SJCRH30 (cell line): ENCODE measurements around the gene TNRC6A. TPM values are rescaled to one million over a fixed set of nuclear protein-coding genes. Genes with fewer than 3 reads are reported as not detected.
A peak's percentile ranks its signal among the peaks of the same experiment; 100 is the strongest.

Experiments used
- DNase-seq, 2 experiments: peaks; one replicate each; pipeline ENCODE4 v3.0.0-alpha.2; 2015 to 2020
- H3K27ac ChIP-seq: fragments of 250-450 bp; sonication (Bioruptor Pico); 2 replicates; pipeline ENCODE4 v1.5.1; 2020; ENCODE audit warnings: mild to moderate bottlenecking, moderate library complexity
- H3K27me3 ChIP-seq: fragments of 250-450 bp; sonication (Bioruptor Pico); 2 replicates; pipeline ENCODE4 v1.5.1; 2020; ENCODE audit warnings: mild to moderate bottlenecking, moderate library complexity
- H3K36me3 ChIP-seq: fragments of 250-450 bp; sonication (Bioruptor Pico); 2 replicates; pipeline ENCODE4 v1.5.1; 2020; ENCODE audit warnings: mild to moderate bottlenecking, moderate library complexity
- H3K4me1 ChIP-seq: fragments of 250-450 bp; sonication (Bioruptor Pico); 2 replicates; pipeline ENCODE4 v1.5.1; 2020; ENCODE audit warnings: mild to moderate bottlenecking, moderate library complexity
- H3K4me3 ChIP-seq: fragments of 250-450 bp; sonication (Bioruptor Pico); 2 replicates; pipeline ENCODE4 v1.5.1; 2020; ENCODE audit warnings: mild to moderate bottlenecking, moderate library complexity
- H3K9me3 ChIP-seq: fragments of 250-450 bp; sonication (Bioruptor Pico); replicated peaks from 2 replicates; pipeline ENCODE4 v1.5.1; 2020; ENCODE audit warnings: mild to moderate bottlenecking, moderate library complexity
- total RNA-seq: library from RNA; depleted of rRNA; stranded (reverse); fragments of >200 nt; shearing (Covaris generic); gene quantifications from 2 replicates; pipeline ENCODE4 v1.2.3, GENCODE V29; 2014; rRNA removed

The TNRC6A gene
- total RNA-seq, result 25.7 and 28.6 TPM in 2 replicates

- peak; percentile 88 for DNase-seq
- H3K4me3 ChIP-seq, result peak within 1 kb of the TSS; percentile 99
- H3K4me1 ChIP-seq, result peaks cover 8% of the 10 kb centered on the region; the same call in 1 of the 2 replicates
- H3K27ac ChIP-seq, result peak within 1 kb of the TSS; percentile 51; the same call in 1 of the 2 replicates
- no peaks in the 10 kb centered on the region for H3K9me3 ChIP-seq
- H3K27me3 ChIP-seq, result no peaks in the 10 kb centered on the region
- H3K36me3 ChIP-seq, result peaks cover 20% of the 10 kb centered on the region
Observed at GRCh38 chr16:24729243-24729950, at the start of gene TNRC6A. TSS of gene TNRC6A (plus strand) at chr16:24729651. CDS start at chr16:24729842, 191 bp downstream.

- DNase-seq, result no peak
- Histone ChIP-seq H3K9me3 (no peaks in the 10 kb centered on the region), H3K27ac (no peak overlapping the region), H3K4me3 (no peak overlapping the region), H3K27me3 (no peaks in the 10 kb centered on the region), H3K4me1 (peaks cover 8% of the 10 kb centered on the region), H3K36me3 (no peaks in the 10 kb centered on the region)
Observed at GRCh38 chr16:24681793-24682192, 47.7 kb upstream of the TNRC6A start.

GRCh38 chr16:24683250-24683649, 46.2 kb upstream of the TNRC6A start:
- no peak overlapping the region for H3K4me3 ChIP-seq
- H3K4me1 ChIP-seq, result peaks cover 8% of the 10 kb centered on the region
- H3K36me3 ChIP-seq, result no peaks in the 10 kb centered on the region
- H3K27me3 ChIP-seq, result no peaks in the 10 kb centered on the region
- DNase-seq, result no peak
- H3K9me3 ChIP-seq, result no peaks in the 10 kb centered on the region
- no peak overlapping the region for H3K27ac ChIP-seq

- DNase-seq, result no peak
- Histone ChIP-seq H3K27ac (no peak overlapping the region), H3K27me3 (no peaks in the 10 kb centered on the region), H3K4me3 (no peak overlapping the region), H3K36me3 (no peaks in the 10 kb centered on the region), H3K4me1 (peaks cover 8% of the 10 kb centered on the region), H3K9me3 (no peaks in the 10 kb centered on the region)
Observed at GRCh38 chr16:24683847-24684493, 45.5 kb upstream of the TNRC6A start.

GRCh38 chr16:24685539-24686432, 43.7 kb upstream of the TNRC6A start:
- H3K9me3 ChIP-seq, result no peaks in the 10 kb centered on the region
- H3K36me3 ChIP-seq, result no peaks in the 10 kb centered on the region
- H3K27ac ChIP-seq, result no peak overlapping the region
- H3K4me3 ChIP-seq, result no peak overlapping the region
- H3K4me1 ChIP-seq, result peaks cover 8% of the 10 kb centered on the region
- peak; percentile 22 to 46 for DNase-seq
- no peaks in the 10 kb centered on the region for H3K27me3 ChIP-seq

- no peak overlapping the region for H3K27ac ChIP-seq
- DNase-seq, result no peak
- no peaks in the 10 kb centered on the region for H3K36me3 ChIP-seq
- no peak overlapping the region for H3K4me3 ChIP-seq
- no peaks in the 10 kb centered on the region for H3K9me3 ChIP-seq
- peaks cover 8% of the 10 kb centered on the region for H3K4me1 ChIP-seq
- H3K27me3 ChIP-seq, result no peaks in the 10 kb centered on the region
Observed at GRCh38 chr16:24686678-24687077, 42.8 kb upstream of the TNRC6A start.

GRCh38 chr16:24688359-24688758, 41.1 kb upstream of the TNRC6A start:
- no peak overlapping the region for H3K27ac ChIP-seq
- no peak for DNase-seq
- H3K4me3 ChIP-seq, result no peak overlapping the region
- H3K27me3 ChIP-seq, result no peaks in the 10 kb centered on the region
- H3K36me3 ChIP-seq, result no peaks in the 10 kb centered on the region
- no peaks in the 10 kb centered on the region for H3K9me3 ChIP-seq
- H3K4me1 ChIP-seq, result peaks cover 8% of the 10 kb centered on the region

GRCh38 chr16:24689128-24689527, 40.3 kb upstream of the TNRC6A start:
- peak in 1 of 2 experiments; percentile 18 for DNase-seq

GRCh38 chr16:24692854-24693253, 36.6 kb upstream of the TNRC6A start:
- no peaks in the 10 kb centered on the region for H3K9me3 ChIP-seq
- H3K27me3 ChIP-seq, result no peaks in the 10 kb centered on the region

More at GRCh38 chr16:24689128-24689527, 40.3 kb upstream of the TNRC6A start:
- H3K27me3 ChIP-seq, result no peaks in the 10 kb centered on the region
- H3K4me3 ChIP-seq, result no peak overlapping the region
- H3K9me3 ChIP-seq, result no peaks in the 10 kb centered on the region
- peaks cover 8% of the 10 kb centered on the region for H3K4me1 ChIP-seq
- H3K36me3 ChIP-seq, result no peaks in the 10 kb centered on the region
- H3K27ac ChIP-seq, result no peak overlapping the region

GRCh38 chr16:24694931-24695330, 34.5 kb upstream of the TNRC6A start:
- Histone ChIP-seq H3K4me3 (no peak overlapping the region), H3K27ac (no peak overlapping the region), H3K9me3 (no peaks in the 10 kb centered on the region), H3K4me1 (no peaks in the 10 kb centered on the region), H3K36me3 (no peaks in the 10 kb centered on the region), H3K27me3 (no peaks in the 10 kb centered on the region)
- no peak for DNase-seq

More at GRCh38 chr16:24692854-24693253, 36.6 kb upstream of the TNRC6A start:
- H3K27ac ChIP-seq, result no peak overlapping the region
- no peaks in the 10 kb centered on the region for H3K4me1 ChIP-seq
- H3K36me3 ChIP-seq, result no peaks in the 10 kb centered on the region
- no peak overlapping the region for H3K4me3 ChIP-seq
- DNase-seq, result no peak

- Histone ChIP-seq H3K27me3 (no peaks in the 10 kb centered on the region), H3K27ac (no peak overlapping the region), H3K4me3 (no peak overlapping the region), H3K36me3 (no peaks in the 10 kb centered on the region), H3K4me1 (peaks cover 4% of the 10 kb centered on the region), H3K9me3 (no peaks in the 10 kb centered on the region)
- DNase-seq, result no peak
Observed at GRCh38 chr16:24696699-24697098, 32.8 kb upstream of the TNRC6A start.

GRCh38 chr16:24698308-24698707, 31.1 kb upstream of the TNRC6A start:
- Histone ChIP-seq H3K4me3 (no peak overlapping the region), H3K36me3 (no peaks in the 10 kb centered on the region), H3K9me3 (no peaks in the 10 kb centered on the region), H3K4me1 (peaks cover 4% of the 10 kb centered on the region), H3K27me3 (no peaks in the 10 kb centered on the region), H3K27ac (no peak overlapping the region)
- no peak for DNase-seq

- Histone ChIP-seq H3K9me3 (no peaks in the 10 kb centered on the region), H3K4me1 (peaks cover 4% of the 10 kb centered on the region), H3K4me3 (no peak overlapping the region), H3K27me3 (no peaks in the 10 kb centered on the region), H3K36me3 (no peaks in the 10 kb centered on the region), H3K27ac (no peak overlapping the region)
- no peak for DNase-seq
Observed at GRCh38 chr16:24699151-24699723, 30.2 kb upstream of the TNRC6A start.

GRCh38 chr16:24700549-24701392, 28.7 kb upstream of the TNRC6A start:
- H3K36me3 ChIP-seq, result no peaks in the 10 kb centered on the region
- H3K27me3 ChIP-seq, result no peaks in the 10 kb centered on the region
- H3K4me3 ChIP-seq, result no peak overlapping the region
- peak overlapping the region; percentile 28; the same call in 1 of the 2 replicates for H3K27ac ChIP-seq
- DNase-seq, result peak; percentile 53 to 58
- H3K9me3 ChIP-seq, result no peaks in the 10 kb centered on the region
- H3K4me1 ChIP-seq, result peaks cover 4% of the 10 kb centered on the region
